Measurements from ENCODE around the gene HES4. TPM values are rescaled to one million over a fixed set of nuclear protein-coding genes. Genes with fewer than 3 reads are reported as not detected.

The HES4 gene
- total and polyA plus RNA-seq, 2 of the 13 experiments (the other 11 are each of a cell fraction or from before 2014, with no cell fraction given) = 8.8 to 10.6 TPM

- TF ChIP-seq, protein P1, sequence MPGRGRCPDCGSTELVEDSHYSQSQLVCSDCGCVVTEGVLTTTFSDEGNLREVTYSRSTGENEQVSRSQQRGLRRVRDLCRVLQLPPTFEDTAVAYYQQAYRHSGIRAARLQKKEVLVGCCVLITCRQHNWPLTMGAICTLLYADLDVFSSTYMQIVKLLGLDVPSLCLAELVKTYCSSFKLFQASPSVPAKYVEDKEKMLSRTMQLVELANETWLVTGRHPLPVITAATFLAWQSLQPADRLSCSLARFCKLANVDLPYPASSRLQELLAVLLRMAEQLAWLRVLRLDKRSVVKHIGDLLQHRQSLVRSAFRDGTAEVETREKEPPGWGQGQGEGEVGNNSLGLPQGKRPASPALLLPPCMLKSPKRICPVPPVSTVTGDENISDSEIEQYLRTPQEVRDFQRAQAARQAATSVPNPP (CRISPR knock-in tag; IDR thresholded peaks at IDR 0.05) = no peak
- no peak for TF ChIP-seq ZNF558 (CRISPR knock-in tag; IDR thresholded peaks at IDR 0.05; ENCODE audit: borderline replicate concordance)
Observed at GRCh38 chr1:1025730-1026129, 25.8 kb upstream of the HES4 start (continued).

GRCh38 chr1:1024771-1025699, 25.1 kb upstream of the HES4 start:
- DNase-seq (ENCODE audit: low spot score) (peak; percentile 56), ATAC-seq (no peak; the same call in 2 of the 3 replicates), FAIRE-seq (no peak)
- peak overlapping the region; percentile 27; the same call in 1 of the 2 replicates for H3K4me2 ChIP-seq (ENCODE audit: low read depth, low read length)
- in situ Hi-C loops (cut with HindIII; ENCODE audit: extremely low pct_ligation_motif_present, low pct_unique_long_range_greater_than_20kb) (loop anchor here (5.0 kb wide), 1 partner anchor 32 kb away; no protein-coding TSS in a partner anchor), intact Hi-C loops (cut with micrococcal nuclease; ENCODE audit: unreplicated experiment) (no loop called here)
- peaks cover 4 to 20% of the 10 kb centered on the region in 2 experiments; a peak in 4 of 5 replicates for H3K36me3 ChIP-seq (replicated peaks in 1 of 2; ENCODE audit: control insufficient read depth in 1 of 2, insufficient read depth in 2 of 2, low read length in 2 of 2)
- 90% methylated on average over 25 of the region's 31 CpGs for WGBS (ENCODE audit: low lambda C conversion rate)
- no peak overlapping the region for H2AFZ ChIP-seq (ENCODE audit: low read length)
- H3K9ac ChIP-seq (ENCODE audit: insufficient read depth, low read depth, low read length) = no peak overlapping the region
- no TSS peak for BruUV-seq (replicated peaks)
- POLR2A ChIA-PET = interaction anchor here (0.8 to 1.6 kb wide), 4 partner anchors 11 to 39 kb away, joined by 3 to 5 read pairs (median 3); no protein-coding TSS in a partner anchor
- H3K27ac ChIP-seq (ENCODE audit: extremely low read length, insufficient read depth, low read length) = no peak overlapping the region
- no peaks in the 10 kb centered on the region for H3K27me3 ChIP-seq (ENCODE audit: control insufficient read depth in 1 of 2, insufficient read depth in 2 of 2, low read length in 2 of 2)
- peaks cover 50% of the 10 kb centered on the region for H3K4me1 ChIP-seq (ENCODE audit: insufficient read depth, low read length)
- H4K20me1 ChIP-seq (ENCODE audit: insufficient read depth, low read length) = peaks cover 31% of the 10 kb centered on the region; the same call in 1 of the 2 replicates
- H3K4me3 ChIP-seq (replicated peaks in 1 of 3; ENCODE audit: insufficient read depth in 1 of 3, low read depth in 2 of 3, low read length in 3 of 3) = no peak overlapping the region
- H3K9me3 ChIP-seq (ENCODE audit: low read length) = no peaks in the 10 kb centered on the region
- CTCF ChIA-PET (ENCODE audit: low intra/inter-chr PET ratio, low total read pairs) = no interaction called here
- peaks cover 23% of the 10 kb centered on the region for H3K79me2 ChIP-seq (ENCODE audit: insufficient read depth, low read length)
- TF ChIP-seq GABPB1 (CRISPR knock-in tag; IDR thresholded peaks at IDR 0.05) = peak; percentile 39; the same call in 1 of the 2 replicates
- TF ChIP-seq NAIF1 (CRISPR knock-in tag; IDR thresholded peaks at IDR 0.05; ENCODE audit: borderline replicate concordance) = no peak
- TF ChIP-seq, protein P2, sequence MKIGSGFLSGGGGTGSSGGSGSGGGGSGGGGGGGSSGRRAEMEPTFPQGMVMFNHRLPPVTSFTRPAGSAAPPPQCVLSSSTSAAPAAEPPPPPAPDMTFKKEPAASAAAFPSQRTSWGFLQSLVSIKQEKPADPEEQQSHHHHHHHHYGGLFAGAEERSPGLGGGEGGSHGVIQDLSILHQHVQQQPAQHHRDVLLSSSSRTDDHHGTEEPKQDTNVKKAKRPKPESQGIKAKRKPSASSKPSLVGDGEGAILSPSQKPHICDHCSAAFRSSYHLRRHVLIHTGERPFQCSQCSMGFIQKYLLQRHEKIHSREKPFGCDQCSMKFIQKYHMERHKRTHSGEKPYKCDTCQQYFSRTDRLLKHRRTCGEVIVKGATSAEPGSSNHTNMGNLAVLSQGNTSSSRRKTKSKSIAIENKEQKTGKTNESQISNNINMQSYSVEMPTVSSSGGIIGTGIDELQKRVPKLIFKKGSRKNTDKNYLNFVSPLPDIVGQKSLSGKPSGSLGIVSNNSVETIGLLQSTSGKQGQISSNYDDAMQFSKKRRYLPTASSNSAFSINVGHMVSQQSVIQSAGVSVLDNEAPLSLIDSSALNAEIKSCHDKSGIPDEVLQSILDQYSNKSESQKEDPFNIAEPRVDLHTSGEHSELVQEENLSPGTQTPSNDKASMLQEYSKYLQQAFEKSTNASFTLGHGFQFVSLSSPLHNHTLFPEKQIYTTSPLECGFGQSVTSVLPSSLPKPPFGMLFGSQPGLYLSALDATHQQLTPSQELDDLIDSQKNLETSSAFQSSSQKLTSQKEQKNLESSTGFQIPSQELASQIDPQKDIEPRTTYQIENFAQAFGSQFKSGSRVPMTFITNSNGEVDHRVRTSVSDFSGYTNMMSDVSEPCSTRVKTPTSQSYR (CRISPR knock-in tag; IDR thresholded peaks at IDR 0.05; ENCODE audit: borderline replicate concordance) = peak; percentile 80
- no peak for TF ChIP-seq PTBP1 (IDR thresholded peaks at IDR 0.05; ENCODE audit: low read depth, low read length, poor library complexity, severe bottlenecking)
- 0 out of 2 replicates have a peak, but pooled peaks have one; percentile 31 for TF ChIP-seq JUND (CRISPR knock-in tag; IDR thresholded peaks at IDR 0.05)
- no peak for TF ChIP-seq EP300 (IDR thresholded peaks at IDR 0.05; ENCODE audit: low read depth in 2 of 2, low read length in 2 of 2)
- TF ChIP-seq EP300 (CRISPR knock-in tag; IDR thresholded peaks at IDR 0.05; ENCODE audit: borderline replicate concordance) = peak; percentile 41; the same call in 1 of the 2 replicates
- peak; percentile 60; the same call in 1 of the 2 replicates for TF ChIP-seq PATZ1 (CRISPR knock-in tag; IDR thresholded peaks at IDR 0.05)
- peak; percentile 38 for TF ChIP-seq HOXA3 (CRISPR knock-in tag; IDR thresholded peaks at IDR 0.05)
- peak; percentile 69 for TF ChIP-seq RBFOX2 (IDR thresholded peaks at IDR 0.05; ENCODE audit: low read depth, low read length)

All from HepG2 (cell line).